Stimulated activated CD8-positive, alpha-beta memory T cell treated with anti-CD3 and anti-CD28 coated beads, Interleukin-4, amount 100 ng/mL, for 1 hour (primary cell): ENCODE data around the gene GCNT2.
"Not testable (repeated sequence)": the region's sequence is repeated elsewhere in the genome, so short reads cannot be mapped to it uniquely, and the experiment has no call there.

Source experiments
- DNase-seq, 2 donors: peaks; one replicate each; pipeline ENCODE4 v3.0.0-alpha.2; 2020; ENCODE audit warnings: low read depth in 2 of 2, low spot score in 1 of 2

The GCNT2 gene

DNA sequence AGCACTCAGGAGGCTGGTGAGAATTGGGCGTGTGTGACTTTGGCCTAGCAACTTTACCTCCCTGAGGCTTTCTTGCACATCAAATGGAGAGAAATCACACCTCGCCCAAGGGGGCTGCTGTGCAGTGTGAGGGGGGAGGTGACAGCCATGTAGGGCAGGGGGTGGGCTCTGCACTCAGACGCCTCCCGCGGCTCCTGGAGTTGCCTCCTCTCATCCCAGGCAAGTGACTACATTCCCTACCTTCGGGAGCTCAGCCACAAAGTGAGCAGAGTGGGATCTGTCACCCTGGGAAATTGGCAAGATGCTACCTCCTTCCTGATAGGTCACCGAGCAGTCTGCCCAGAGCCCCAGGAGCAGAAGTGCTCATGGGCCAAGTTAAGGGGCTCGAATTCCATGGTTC is 56.0 kb downstream of the GCNT2 start:
- DNase-seq, result no peak

DNA sequence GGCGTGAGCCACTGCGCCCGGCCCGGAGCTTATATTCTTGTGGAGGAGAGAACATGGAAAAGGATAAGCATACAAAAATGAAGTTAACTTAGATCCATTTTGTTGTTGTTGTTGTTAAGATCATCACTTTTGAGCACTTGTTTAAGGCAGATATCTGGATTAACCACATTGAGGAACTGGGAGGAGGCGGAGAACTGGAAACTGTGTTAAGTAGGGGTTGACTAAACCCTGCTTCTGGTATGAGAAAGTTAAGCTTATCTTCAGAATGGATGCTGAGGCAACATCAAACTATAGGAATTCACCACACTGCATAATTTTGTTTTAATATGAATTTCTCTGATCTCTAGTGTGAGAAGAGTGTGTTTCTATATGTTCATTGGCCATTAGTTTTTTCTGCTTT is 57.6 kb downstream of the GCNT2 start:
- no peak for DNase-seq

DNA sequence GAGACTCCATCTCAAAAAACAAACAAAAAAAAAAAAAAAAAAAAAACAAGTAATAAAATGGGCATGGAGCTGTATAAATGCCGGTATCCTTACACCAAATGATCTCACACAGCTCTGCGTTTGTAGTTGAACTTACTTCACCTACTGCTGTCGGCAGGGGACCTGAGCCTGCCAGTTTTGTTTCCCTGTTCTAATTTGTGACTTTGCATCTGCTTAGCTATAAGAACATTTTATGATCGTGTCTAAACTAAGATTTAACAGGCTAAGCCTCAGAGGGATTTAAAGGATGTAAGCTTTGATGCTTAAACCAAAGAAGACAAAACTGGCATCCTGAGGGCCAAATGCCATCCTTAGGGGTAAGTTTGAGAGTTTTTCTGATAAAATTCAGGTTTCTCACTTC is 58.7 kb downstream of the GCNT2 start:
- DNase-seq, result no peak

DNA sequence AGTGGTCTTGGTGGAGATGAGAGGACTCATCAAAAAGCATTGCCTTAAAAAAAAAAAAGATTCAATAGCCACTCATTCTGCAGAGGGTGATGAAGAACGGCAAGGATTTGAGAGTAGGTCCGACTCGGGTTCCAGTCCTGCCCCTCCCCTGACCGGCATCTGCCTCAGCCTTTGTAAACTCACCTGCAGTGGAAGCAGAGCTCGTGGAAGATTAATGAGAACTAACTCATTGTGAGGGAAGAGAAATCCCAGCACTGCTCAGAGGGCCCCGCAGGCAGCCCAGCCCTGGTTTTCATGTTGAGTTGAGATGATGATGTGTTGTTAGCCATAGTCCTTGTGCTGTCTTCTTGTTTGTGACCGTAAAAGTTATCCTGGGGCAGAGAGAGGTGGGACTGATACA is 59.4 kb downstream of the GCNT2 start:
- no peak for DNase-seq

DNA sequence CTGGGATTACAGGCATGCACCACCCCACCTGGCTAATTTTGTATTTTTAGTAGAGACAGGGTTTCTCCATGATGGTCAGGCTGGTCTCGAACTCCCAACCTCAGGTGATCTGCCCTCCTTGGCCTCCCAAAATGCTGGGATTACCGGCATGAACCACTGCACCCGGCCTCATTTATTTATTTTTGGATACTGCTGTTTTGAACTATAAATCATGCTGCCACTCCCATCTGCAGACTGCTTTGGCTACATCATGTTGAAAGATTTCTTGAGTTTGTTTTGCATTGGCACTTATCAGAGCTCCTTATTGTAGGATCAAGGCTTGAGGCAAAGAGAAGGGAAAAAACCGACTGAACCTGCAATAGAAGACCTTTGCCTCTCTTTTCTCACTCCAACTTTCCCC is 60.3 kb downstream of the GCNT2 start:
- DNase-seq, result not testable (repeated sequence)

DNA sequence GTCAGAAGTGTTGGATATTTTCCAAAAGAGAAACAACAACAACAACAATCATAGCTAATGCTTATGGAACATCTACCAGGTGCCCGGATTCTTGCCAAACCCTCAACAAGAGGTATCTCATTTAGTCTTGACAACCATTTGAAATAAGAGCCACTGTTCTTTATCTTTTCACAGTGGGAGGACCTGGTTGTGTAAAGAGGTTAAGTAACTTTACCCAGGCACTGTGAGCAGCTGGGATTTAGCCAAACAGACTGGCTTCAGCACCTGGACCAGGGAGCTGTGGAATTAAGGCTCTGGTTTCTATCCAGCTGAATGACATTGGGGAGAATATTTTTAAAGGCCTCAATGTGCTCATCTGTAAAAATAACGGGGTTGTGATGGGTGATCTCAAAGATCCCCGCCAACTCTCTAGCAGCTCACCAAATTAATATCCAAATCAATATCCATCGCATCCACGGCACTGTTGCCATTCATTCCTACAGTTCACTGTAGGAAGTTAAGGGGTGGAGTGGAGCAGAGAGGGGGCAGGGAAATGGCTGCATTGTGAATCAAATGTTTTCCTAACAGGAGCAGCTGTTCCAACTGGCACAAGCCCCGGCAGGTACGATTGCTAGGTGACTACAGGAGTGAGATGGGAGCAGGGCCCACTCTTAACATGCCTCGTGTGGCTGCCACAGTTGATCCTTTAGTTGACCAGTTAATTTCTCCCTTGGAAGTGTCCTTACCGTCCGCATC is 61.8 kb downstream of the GCNT2 start:
- no peak for DNase-seq

DNA sequence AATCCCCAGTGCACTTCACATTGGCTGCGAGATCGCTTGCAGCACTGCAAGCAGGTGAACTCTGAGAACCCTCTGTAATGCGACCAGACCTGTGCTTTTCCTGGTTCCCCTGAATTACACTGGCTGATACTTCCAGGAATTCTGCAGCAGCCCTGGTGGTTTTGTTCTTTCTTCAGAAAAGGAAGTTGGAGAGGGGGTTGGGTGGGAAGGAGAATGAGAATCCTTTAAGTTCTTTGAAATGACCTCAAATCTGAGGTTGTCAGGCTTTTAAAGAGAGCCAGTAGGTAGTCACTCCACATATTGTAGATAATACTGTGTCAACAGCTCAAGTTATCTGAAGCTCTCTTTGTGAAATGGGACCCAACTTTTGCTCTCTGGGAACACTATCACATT is 62.4 kb downstream of the GCNT2 start:
- DNase-seq, result no peak

DNA sequence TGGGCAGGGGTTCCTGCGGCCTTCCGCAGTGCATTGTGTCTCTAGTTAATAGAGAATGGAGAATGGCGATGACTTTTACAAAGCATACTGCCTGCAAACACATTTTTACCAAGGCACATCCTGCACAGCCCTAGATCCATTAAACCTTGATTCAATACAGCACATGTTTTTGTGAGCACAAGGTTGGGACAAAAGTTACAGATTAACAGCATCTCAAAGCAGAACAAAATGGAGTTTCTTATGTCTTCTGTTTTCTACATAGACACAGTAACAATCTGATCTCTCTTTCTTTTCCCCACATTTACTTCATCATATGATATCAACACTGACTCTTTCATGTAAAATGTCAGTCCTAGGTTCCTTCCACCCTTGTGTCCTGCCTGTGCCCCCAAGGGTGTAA is 63.5 kb downstream of the GCNT2 start:
- DNase-seq, result no peak

DNA sequence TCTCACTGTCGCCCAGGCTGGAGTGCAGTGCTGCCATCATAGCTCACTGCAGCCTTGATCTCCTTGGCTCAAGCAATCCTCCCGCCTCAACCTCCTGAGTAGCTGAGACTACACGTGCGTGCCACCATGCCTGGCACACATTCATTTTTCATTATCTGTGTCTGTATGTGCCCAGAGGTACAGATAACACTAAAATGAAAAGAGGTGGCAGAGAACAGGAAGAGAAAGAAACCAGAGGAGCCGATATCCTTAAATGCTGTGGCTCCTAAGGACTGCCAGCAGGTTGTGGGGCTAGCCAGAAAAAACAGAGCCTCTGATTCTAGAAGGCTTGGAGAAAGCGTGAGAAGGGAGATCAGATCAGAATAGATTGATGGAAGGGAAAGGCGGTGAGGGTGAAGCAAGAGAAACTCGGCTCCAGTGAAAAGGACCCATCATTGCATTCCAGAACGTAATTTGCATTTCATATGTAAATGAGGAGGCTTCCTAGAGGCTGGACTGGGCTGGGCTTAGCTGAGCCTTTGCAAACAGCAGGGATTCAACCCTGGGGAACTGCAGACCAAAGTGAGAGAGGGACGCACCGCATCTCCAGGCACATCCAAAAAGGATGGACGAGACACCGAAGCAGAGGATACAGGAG is 64.2 kb downstream of the GCNT2 start:
- no peak for DNase-seq

DNA sequence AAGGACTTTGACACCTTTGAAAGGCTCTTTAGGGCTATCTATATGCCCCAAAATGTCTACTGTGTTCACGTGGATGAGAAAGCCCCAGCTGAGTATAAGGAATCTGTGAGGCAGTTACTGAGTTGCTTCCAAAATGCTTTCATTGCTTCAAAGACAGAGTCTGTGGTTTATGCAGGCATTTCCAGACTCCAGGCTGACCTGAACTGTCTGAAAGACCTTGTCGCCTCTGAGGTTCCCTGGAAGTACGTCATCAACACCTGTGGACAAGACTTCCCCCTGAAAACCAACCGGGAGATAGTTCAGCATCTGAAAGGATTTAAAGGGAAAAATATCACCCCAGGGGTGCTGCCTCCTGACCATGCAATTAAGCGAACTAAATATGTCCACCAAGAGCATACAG is 65.2 kb downstream of the GCNT2 start:
- no peak for DNase-seq

DNA sequence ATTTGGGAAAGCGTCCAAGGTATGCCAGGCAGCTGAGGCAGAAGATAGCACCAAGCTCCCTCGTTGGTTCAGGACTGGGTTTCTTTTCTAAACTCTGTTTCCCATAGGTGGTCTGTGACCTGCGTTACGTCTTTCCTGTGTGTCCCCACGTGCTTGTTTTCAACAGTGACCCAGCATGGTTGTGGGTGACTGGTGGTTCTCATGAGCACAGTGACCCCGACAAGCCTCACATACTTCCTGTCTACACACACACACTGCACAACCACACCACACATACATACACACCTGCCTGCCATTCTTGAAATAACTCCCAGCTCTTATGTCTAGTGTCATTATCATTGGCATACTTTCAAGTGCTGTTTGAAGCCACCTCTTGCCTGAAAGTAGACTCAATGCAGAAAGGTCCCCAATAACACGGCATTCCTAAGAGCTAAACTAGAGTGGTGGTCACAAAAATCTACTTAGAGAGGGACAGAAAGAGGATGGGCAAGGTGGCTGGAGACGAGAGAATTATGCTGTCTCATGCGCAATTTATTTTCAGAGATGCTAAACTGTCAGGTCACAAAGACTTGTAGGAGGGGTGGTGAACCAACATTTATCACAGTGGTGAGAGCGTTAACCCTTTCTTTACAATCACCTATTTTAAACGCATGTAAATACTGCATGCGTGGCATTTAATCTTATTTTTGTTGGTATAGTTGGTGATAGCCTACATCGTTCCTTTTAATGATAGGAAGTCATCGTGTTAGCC is 66.7 kb downstream of the GCNT2 start:
- no peak for DNase-seq

DNA sequence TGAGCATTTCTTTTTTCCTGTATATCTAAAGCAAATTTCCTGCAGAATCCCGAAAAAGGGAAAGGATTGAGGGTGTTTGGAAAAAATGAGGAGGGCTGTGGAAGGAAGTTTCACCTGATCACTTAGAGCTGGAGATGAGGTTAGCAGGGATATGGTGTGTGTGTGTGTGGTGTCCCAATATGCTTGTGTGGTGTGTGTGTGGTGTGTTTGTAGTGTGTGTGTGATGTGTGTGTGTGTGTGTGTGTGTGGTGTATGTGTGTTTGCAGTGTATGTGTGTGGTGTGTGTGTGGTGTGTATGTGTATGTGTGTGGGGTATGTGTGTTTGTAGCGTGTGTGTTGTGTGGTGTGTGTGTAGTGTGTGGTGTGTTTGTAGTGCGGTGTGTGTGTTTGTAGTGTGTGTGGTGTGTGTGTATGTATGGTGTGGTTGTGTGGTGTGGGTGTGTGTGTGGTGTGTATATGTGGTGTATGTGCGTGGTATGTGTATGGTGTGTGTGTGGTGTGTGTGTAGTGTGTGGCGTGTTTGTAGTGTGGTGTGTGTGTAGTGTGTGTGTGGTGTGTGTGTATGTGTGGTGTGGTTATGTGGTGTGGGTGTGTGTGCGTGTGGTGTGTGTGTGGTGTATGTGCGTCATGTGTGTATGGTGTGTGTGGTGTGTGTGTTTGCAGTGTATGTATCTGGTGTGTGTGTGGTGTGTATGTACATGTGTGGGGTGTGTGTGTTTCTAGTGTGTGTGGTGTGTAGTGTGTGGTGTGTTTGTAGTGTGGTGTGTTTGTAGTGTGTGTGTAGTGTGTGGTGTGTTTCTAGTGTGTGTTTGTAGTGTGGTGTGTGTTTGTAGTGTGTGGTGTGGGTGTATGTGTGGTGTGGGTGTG is 67.6 kb downstream of the GCNT2 start:
- DNase-seq, result no peak

DNA sequence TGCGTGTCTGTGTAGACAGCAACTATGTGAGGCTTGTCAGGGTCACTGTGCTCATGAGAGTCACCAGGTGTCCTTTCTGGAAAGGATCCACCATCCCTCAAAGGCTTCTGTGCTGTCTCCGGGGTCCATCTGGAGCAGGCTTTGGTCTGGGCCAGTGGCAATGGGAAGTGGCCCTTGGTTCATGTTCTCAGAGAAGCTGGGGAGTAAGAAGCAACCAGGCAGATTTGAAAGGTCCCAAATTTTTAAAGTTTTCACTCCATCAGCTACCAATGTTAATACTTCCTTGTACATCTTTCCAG is 68.2 kb downstream of the GCNT2 start:
- no peak for DNase-seq

DNA sequence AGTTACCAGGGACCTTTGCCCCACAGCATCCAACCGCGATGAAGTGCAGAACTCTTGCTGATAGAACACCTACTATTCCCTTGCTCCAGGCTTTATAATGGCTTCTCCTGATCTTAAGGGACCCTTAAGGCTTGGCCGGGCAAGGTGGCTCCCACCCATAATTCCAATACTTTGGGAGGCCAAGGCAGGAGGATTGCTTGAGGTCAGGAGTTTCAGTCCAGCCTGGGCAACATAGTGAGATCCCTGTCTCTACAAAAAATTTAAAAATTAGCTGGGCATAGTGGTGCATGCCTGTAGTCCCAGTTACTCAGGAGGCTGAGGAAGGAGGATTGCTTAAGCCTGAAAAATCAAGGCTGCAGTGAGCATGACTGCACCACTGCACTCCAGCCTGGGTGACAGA is 68.8 kb downstream of the GCNT2 start:
- no peak for DNase-seq

DNA sequence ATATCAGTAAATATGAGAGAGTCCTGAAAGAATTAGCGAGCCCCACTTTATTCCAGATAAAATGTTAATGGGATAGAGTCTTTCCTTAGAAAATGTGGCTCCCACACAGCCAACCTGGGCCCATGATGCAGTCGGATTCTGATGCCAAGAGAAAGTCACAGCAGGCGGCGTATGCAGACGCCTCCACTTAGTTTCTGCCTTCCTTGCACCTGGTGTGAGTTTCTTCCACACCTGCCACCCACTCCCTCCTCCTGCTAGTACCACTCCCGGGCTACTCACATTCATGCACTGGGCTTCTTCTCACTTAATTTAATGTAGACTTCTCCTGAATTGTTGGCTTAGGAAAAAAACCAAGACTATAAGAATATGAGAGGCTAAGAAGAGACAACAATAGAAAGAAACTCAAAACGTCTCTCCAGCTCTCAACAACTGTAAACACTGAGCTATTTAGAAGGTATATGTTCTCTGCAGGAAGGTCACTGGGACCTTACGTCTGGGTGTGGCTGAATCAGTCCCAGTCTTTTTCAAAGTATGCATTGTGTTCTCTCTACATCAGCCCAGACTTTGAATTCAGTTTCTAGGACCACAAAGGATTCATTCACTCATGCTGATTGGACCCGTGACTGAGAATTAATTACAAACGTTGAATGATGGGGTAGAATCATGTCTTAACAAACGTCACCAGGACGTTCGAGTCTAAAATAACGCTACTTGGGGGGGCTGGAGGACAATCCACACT is 70.4 kb downstream of the GCNT2 start:
- no peak for DNase-seq

DNA sequence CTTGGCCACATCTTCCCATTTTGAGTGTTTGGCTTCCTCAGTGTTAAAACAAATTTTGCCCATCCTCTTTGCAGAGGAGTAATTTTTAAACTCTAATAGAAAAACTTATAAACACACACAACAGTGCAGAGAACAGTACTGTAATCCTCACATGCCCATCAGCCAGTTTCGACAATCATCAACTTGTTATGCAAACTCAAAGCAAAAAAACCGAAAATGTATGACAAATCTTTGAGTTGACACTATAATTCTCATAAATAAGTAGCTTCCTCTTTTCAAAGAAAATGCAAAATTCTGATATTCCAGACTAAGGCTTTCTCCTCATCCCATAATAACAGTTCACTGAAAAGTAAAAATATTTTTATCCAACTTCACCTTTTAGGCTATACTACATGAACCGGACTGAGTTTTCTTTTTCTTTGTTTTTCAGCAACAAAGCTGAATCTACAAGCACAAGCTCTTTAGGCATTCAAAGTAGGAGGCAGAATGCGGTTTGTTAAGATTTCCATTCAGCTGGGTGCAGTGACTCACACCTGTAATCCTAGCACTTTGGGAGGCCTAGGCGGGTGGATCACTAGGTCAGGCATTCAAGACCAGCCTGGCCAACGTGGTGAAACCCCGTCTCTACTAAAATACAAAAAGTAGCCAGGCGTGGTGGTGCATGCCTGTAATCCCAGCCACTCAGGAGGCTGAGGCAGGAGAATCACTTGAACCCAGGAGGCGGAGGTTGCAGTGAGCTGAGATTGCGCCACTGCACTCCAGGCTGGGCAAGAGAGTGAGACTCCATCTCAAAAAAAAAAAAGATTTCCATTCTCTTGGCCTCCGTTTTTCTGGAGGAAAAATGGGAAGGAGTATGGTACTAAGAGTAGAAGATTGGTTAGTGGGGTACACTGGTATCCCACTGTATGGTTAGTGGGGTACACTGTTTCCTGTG is 74.8 kb downstream of the GCNT2 start:
- DNase-seq, result no peak

DNA sequence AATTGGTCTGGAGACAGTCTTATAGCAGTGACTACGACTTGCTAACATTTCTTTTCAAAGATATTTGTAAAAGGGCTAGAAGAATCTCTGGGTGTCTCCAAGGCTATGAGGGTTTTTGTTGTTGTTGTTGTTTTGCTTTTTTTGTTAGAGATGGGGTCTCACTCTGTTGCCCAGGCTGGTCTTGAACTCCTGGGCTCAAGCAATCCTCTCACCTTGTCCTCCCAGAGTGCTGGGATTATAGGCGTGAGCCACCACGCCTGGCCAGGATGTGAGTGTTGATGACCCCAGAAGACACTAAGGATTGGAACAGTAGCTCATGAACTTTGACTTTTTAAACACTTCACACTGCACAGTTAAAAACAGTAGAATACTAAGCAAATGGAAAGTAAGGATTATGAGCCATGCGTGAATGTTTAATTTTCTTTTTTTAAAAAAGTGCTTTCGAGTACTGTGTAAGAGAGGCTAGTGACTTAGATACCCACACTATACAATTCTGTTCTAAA is 76.4 kb downstream of the GCNT2 start:
- DNase-seq, result no peak

DNA sequence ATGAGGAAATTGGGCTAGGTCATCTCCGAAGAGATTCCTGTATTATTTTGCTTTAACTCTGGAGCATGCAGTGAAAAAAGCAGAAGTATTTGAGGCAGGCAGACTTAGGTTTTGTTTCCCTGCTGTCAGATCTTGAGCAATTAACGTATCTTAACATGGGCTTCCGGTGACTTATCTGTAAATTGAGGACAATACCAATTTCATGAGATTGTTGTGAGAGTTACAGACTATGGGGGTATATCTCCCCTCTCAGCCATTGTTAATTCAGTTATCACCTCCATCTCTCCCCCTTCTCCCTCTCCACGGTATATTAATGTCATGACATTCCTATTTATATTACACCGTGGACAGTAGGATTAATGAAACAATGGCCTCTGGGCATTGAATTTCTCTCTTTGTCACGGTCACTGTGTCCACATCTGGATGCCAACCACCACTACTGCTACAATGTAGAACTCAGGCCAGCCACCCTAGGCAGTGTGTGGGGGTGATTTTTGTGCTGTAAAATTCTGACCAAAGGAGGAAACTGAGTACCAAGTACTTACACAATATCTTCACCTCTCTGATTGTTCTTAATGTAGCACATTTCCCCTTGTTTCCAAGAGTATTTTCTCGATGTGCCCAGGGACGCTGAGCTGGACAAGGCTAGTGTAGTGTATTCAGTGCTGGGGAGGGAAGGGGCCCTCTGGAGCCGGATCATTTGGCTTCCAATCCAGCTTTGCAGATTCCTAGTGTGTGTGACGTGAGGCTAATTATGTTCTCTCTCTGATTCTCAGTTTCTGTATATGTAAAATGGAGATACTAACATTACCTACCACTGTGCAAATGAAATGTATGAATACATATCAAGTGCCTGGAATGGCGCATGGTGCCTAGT is 77.2 kb downstream of the GCNT2 start:
- no peak for DNase-seq

DNA sequence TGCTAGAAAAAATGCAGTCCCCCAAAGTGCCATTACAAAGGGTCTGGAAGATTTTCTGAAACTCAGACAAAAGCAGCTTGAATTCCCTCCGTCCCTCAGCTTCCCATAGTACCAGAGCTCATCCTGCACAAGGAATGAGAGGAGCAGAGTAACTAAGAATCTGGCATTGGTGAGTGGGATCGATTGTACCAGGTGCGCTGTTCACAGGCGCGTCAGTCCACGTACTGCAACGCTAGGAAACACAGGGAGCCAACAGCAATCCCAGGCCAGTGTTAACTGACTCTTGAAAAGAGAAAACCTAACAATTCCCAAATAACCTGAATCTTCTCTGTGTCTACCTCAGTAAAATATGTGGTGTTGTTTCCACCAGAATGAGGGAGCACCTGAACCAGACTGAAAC is 77.9 kb downstream of the GCNT2 start:
- no peak for DNase-seq
